Neural crest cell (in vitro differentiated cells): ENCODE measurements around the gene IFT80. TPM values are rescaled to one million over a fixed set of nuclear protein-coding genes. Genes with fewer than 3 reads are reported as not detected.
A peak's percentile ranks its signal among the peaks of the same experiment; 100 is the strongest.

Experiments
- DNase-seq: peaks from one replicate; pipeline ENCODE4 v3.0.0; 2021; ENCODE audit warnings: low read depth, mixed read lengths, low spot score
- H3K27ac Mint-ChIP-seq: one replicate; pipeline ENCODE4 v1.8.0; 2021; ENCODE audit warnings: mild to moderate bottlenecking, mixed read lengths; ENCODE audit not compliant: unreplicated experiment
- H3K27me3 Mint-ChIP-seq: 2 replicates; pipeline ENCODE4 v1.8.0; 2021; ENCODE audit warnings: low read depth, mild to moderate bottlenecking, mixed read lengths
- H3K36me3 Mint-ChIP-seq: 2 replicates; pipeline ENCODE4 v1.8.0; 2021; ENCODE audit warnings: low read depth, mild to moderate bottlenecking, mixed read lengths
- H3K4me1 Mint-ChIP-seq: 2 replicates; pipeline ENCODE4 v1.8.0; 2021; ENCODE audit warnings: mixed read lengths
- H3K4me3 Mint-ChIP-seq: one replicate; pipeline ENCODE4 v1.8.0; 2021; ENCODE audit warnings: mild to moderate bottlenecking, mixed read lengths
- H3K9me3 Mint-ChIP-seq: 2 replicates; pipeline ENCODE4 v1.8.0; 2021; ENCODE audit warnings: mixed read lengths
- microRNA-seq: library from miRNA; unstranded; fragments of <30 nt; microRNA quantifications from one replicate; pipeline ENCODE4, GENCODE V29; 2020
- total RNA-seq: library from RNA; stranded (reverse); gene quantifications from 2 replicates; pipeline ENCODE4 v1.2.1, GENCODE V29; 2021
- TF ChIP-seq, protein P1 (sequence below): fragments of 200-600 bp; sonication (generic); conservative IDR thresholded peaks from 2 replicates; pipeline ENCODE4 v1.5.0; 2021; ENCODE audit warnings: antibody characterized with exemption, mild to moderate bottlenecking

Gene IFT80
- total RNA-seq, 1 donor from 2014 or later = 38.4 TPM

DNA sequence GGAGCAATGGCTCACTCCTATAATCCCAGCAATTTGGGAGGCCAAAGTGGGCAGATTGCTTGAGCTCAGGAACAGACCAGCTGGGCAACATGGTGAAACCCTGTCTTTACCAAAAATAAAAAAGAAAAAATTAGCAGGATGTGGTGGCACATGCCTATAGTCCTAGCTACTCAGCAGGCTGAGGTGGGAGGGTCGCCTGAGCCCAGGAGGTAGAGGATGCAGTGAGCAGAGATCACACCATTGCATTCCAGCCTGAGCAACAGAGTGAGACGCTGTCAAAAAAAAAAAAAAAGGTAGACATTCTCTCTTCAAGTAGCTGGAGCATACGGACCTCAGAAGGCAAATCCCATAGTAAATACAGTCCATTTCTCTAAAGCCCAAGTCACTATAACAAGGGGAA, 180.9 kb downstream of the IFT80 start:
- Mint-ChIP-seq H3K27ac (no peak overlapping the region), H3K4me1 (no peaks in the 10 kb centered on the region), H3K9me3 (no peaks in the 10 kb centered on the region), H3K27me3 (peaks cover 34% of the 10 kb centered on the region), H3K36me3 (no peaks in the 10 kb centered on the region), H3K4me3 (no peak overlapping the region)
- TF ChIP-seq, protein P1, sequence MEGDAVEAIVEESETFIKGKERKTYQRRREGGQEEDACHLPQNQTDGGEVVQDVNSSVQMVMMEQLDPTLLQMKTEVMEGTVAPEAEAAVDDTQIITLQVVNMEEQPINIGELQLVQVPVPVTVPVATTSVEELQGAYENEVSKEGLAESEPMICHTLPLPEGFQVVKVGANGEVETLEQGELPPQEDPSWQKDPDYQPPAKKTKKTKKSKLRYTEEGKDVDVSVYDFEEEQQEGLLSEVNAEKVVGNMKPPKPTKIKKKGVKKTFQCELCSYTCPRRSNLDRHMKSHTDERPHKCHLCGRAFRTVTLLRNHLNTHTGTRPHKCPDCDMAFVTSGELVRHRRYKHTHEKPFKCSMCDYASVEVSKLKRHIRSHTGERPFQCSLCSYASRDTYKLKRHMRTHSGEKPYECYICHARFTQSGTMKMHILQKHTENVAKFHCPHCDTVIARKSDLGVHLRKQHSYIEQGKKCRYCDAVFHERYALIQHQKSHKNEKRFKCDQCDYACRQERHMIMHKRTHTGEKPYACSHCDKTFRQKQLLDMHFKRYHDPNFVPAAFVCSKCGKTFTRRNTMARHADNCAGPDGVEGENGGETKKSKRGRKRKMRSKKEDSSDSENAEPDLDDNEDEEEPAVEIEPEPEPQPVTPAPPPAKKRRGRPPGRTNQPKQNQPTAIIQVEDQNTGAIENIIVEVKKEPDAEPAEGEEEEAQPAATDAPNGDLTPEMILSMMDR = no peak
- DNase-seq = no peak

GRCh38 chr3:160217675-160218074, 181.3 kb downstream of the IFT80 start:
- Mint-ChIP-seq H3K27ac (no peak overlapping the region), H3K36me3 (no peaks in the 10 kb centered on the region)

DNA sequence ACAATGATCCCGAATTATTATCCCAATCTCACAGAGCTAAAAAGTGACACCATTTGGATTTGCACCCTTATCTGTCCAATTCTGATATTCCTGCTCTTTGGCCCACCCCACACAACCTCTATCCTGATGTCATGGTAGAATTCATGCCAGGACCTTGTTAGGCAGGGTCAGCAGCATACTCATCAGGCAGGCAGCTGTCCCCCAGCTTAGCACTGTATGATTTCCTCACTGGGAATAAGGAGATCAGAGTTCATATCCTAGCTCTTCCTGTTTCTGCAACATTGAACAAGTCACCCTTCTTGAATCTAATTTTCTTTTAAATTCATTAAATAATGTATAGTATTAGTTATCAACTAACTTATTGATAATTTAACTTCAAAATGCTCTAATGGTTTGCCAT, 185.8 kb downstream of the IFT80 start:
- no peaks in the 10 kb centered on the region for H3K4me1 Mint-ChIP-seq
- no peak overlapping the region for H3K4me3 Mint-ChIP-seq
- no peak overlapping the region for H3K27ac Mint-ChIP-seq
- no peaks in the 10 kb centered on the region for H3K27me3 Mint-ChIP-seq
- no peaks in the 10 kb centered on the region for H3K36me3 Mint-ChIP-seq
- no peaks in the 10 kb centered on the region for H3K9me3 Mint-ChIP-seq
- TF ChIP-seq, protein P1 = no peak
- DNase-seq = no peak

More at GRCh38 chr3:160217675-160218074, 181.3 kb downstream of the IFT80 start:
- TF ChIP-seq, protein P1 = no peak
- no peaks in the 10 kb centered on the region for H3K4me1 Mint-ChIP-seq
- DNase-seq = no peak
- peaks cover 29% of the 10 kb centered on the region for H3K27me3 Mint-ChIP-seq
- no peak overlapping the region for H3K4me3 Mint-ChIP-seq
- no peaks in the 10 kb centered on the region for H3K9me3 Mint-ChIP-seq

- H3K4me3 Mint-ChIP-seq = no peak overlapping the region
- no peaks in the 10 kb centered on the region for H3K36me3 Mint-ChIP-seq
- DNase-seq = no peak
- peaks cover 2% of the 10 kb centered on the region for H3K27me3 Mint-ChIP-seq
- no peaks in the 10 kb centered on the region for H3K4me1 Mint-ChIP-seq
- H3K9me3 Mint-ChIP-seq = no peaks in the 10 kb centered on the region
- H3K27ac Mint-ChIP-seq = no peak overlapping the region
- TF ChIP-seq, protein P1 = peak; percentile 54
Observed at GRCh38 chr3:160210799-160211221, 188.2 kb downstream of the IFT80 start.

DNA sequence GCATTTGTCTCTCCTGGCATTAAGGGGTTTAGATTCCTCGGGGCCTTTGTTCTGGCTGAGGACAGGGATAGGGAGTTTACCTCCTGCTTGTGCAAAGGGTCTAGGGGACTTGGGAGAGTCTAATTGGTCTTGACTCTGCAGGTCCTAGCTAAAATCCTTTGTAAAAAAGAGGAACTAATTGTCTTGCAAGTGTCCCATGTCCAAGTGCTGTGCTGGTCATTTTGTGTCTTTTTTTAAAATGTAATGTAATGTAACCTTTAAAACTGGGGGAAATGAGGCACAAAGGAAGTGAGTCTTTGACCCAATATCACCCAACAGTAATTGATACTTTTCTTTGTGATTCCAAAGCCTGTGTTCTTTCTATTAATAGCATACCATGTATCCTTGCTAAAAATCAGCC, 188.7 kb downstream of the IFT80 start:
- H3K27me3 Mint-ChIP-seq = peaks cover 2% of the 10 kb centered on the region
- no peak overlapping the region for H3K27ac Mint-ChIP-seq
- H3K4me1 Mint-ChIP-seq = no peaks in the 10 kb centered on the region
- H3K36me3 Mint-ChIP-seq = no peaks in the 10 kb centered on the region
- H3K9me3 Mint-ChIP-seq = no peaks in the 10 kb centered on the region
- TF ChIP-seq, protein P1 = no peak
- H3K4me3 Mint-ChIP-seq = no peak overlapping the region
- DNase-seq = no peak

Small RNA genes within 50 kb of the gene (microRNA-seq; reads per million reads assigned to microRNA genes)
- gene MIR15B (7,199 reads per million, percentile 92 among the genes with 10 or more reads in this experiment), gene MIR16-2 (2,513 reads per million, percentile 87 among the genes with 10 or more reads in this experiment)

Other genes starting within 250 kb of the IFT80 start
- 0.18 and 0.44 TPM in 2 replicates for gene C3orf80, start 173.8 kb downstream of the IFT80 start, total RNA-seq
- 175 and 180 TPM in 2 replicates for gene SMC4, start 425 bp upstream of the IFT80 start, total RNA-seq
- 39.0 and 47.4 TPM in 2 replicates for gene TRIM59, start 50.6 kb upstream of the IFT80 start, total RNA-seq
- 57.8 and 66.7 TPM in 2 replicates for gene KPNA4, start 166.3 kb upstream of the IFT80 start, total RNA-seq